ENCODE data around the gene SLC16A8.
A peak's percentile ranks its signal among the peaks of the same experiment; 100 is the strongest.

Gene SLC16A8

DNA sequence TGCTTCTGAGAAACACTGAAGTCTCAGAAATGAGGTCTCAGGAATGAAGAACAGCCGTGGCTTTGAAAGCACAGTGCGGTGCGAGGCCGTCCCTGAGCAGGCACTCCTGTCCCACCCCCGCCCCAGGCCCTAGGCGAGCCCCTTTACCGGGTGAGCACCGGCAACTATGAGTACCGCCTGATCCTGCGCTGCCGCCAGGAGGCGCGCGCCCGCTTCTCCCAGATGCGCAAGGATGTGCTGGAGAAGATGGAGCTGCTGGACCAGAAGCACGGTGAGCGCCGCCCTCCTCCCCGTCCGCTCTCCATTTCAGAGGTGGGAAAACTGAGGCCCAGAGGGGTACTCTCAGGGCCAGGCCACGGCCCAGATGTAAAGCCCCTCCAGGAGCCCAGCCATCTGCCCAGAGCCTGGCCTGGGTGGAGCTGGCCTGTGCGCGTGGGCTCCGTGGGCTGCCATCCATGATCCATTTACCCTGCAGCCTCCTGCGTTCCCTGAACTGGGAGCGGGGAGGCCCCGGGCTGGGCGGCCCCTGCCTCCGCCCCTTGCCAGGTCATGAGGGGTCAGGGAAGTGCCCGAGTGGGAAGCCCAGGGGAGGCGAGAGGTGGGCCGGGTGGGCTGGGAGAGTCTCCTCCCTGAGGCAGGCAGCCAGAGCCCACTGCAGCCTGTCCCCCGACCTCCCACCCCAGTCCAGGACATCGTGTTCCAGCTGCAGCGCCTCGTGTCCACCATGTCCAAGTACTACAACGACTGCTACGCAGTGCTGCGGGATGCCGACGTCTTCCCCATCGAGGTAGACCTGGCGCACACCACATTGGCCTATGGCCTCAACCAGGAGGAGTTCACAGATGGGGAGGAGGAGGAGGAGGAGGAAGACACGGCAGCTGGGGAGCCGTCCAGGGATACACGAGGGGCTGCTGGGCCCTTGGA lies 9.5 kb downstream of the SLC16A8 start:
- DNase-seq (ENCODE audit: insufficient read length, low spot score) (no peak), FAIRE-seq (no peak)

DNA sequence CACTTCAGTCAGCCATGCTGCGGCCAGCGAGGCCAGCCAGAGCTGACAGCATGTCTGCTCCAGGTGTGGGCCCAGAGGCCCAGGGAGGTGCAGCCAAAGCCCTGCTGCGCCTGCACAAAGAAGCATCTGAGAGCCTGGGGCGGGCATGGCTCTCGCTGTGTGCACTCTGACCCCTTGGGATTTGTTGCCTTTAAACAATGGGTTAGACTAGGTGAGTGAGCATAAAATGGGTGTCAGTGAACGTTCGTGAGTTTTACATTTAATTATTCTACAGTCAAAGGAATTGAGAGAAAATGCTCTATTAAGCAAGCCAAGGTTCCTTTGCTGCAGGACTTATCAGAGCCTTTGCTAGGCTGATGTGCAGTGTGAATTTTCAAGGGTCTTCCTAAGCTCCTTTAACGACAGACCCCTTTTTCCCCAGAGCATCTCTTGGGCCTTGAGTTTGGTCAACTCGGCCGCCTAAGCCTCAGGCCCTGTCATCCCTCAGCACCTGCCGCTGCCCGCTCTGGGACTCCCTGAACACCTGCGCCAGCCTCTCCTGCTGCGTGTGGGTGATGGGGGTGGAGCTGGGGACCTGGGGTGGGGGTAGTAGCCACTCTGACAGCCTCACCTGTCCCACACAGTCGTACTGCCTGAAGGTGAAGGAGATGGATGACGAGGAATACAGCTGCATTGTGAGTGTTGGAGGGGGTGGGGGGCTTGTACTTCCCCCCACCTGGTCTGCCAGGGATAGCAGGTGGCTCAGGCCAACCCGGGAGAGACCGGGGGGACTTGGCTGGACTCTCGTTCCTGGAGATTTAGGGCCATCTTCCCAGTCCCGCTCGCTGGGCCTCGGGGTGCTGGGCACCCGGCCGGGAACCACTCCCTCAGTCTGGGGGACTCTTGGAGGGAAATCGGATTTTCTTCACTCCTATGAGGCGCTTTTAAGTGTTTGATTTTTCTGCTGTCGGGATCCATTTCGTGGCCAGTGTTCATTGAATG lies 10.5 kb downstream of the SLC16A8 start:
- DNase-seq (ENCODE audit: insufficient read length, low spot score) = no peak
- FAIRE-seq = no peak

GRCh38 chr22:38072322-38073149 lies 11.4 kb downstream of the SLC16A8 start:
- FAIRE-seq = no peak
- no peak for DNase-seq (ENCODE audit: insufficient read length, low spot score)

GRCh38 chr22:38071421-38072321 lies 12.3 kb downstream of the SLC16A8 start:
- DNase-seq (ENCODE audit: insufficient read length, low spot score) (no peak), FAIRE-seq (no peak)

DNA sequence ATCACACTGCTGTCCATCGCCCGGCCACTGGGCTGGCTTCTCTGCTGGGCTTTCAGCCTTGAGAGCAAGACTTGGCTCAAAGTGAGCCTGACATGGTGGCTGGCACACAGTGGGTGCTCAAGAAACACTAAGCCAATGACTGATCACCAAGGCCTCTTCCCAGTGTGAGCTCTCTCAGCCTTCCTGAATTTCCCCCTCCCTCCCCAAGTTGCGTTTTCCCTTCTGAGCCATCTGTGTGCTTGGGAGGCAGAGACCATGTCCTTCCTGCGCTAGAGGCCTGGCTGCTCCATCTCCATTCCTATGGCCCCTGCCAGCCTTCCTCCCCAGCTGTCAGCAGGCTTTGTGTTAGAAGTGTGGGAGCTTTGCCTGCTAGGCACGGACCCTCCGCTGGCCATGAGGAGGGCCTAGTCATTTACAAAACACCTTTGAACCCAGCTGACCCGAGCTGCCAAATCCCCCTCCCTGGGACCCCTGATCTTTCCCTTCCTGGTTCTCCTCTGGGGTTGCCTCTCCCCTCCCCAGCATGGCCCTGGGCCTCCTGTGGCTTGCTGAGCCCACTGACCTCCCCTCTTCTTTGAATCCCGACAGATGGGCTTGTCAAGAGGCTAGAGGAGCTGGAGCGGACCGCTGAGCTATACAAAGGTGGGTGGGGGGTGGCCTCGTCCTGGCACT lies 13.6 kb downstream of the SLC16A8 start:
- no peak for FAIRE-seq
- no peak for DNase-seq (ENCODE audit: insufficient read length, low spot score)

DNA sequence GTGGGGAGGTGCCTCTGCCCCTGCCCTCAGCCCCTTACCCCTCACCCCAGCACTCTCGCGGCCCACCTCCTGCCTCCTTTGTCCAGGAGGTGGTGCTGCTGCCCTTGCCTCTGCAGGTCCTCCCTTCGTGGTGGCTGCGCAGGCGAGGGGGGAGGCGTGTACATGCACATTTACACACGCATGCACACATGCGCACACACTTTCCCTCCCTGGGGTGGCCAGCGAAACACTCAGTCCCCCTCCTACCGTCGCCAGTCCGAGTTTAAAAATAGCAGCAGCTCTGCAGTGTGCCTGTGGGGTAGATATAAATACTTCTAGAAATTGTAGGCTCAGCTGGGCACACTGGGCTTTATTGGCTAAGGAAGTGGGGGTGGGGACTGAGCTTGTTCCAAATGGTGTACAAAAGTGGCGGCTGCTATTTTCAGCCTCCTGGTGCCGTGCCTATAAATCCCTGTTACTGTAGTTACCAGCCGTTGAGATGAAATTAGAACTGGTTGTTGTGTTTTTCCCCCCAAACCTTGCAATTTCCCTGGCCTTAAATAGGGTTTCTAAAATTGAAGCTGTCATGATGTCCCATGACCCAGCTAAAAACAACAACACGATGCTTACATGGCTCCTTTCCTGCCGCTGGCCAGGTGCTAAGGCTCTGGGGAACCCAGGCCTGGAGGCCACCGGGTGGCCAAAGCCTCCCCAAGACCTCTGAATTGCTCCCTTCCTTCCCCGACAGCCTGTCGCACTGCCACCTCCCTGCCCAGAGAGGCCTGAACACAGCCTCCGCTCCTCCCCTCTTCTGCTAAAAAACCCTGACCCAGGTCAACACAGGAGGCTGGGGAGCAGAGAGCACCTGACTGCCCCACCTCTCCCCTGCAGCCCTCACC lies 14.4 kb downstream of the SLC16A8 start:
- no peak for FAIRE-seq
- no peak for DNase-seq (ENCODE audit: insufficient read length, low spot score)

DNA sequence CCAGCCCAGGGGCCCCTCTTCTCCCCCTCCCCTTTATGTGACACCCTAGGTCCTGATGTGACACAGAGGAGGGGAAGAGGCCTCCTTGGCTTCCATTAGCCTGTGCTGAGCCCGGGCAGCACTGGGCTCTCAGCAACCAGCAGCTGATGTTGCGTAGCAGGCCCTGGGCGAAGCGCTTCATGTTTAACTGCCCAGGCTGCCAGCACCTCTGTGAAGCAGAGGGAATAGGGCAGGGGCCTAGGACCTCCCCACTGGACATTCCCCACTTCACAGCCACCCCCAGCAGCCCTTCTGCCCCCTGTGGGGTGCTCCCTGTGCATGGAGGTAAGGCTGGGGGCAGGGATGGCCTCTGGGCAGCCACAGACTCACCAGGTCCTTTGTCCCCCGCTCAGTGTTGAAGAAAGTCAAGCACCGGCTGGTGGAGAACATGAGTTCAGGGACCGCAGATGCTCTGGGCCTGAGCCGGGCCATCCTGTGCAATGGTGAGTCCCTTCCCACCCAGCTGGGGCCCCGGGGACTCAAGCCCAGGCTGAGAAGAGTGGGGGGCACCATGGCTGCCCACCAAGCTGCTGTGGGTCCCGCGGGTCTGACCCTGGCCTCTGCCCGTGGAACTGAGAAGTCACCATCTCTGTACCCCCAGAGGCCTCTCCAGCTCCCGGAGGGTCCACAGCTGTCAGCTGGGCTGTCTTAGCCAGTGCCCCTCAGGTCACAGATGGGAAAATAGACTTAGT lies 15.2 kb downstream of the SLC16A8 start:
- no peak for FAIRE-seq

DNA sequence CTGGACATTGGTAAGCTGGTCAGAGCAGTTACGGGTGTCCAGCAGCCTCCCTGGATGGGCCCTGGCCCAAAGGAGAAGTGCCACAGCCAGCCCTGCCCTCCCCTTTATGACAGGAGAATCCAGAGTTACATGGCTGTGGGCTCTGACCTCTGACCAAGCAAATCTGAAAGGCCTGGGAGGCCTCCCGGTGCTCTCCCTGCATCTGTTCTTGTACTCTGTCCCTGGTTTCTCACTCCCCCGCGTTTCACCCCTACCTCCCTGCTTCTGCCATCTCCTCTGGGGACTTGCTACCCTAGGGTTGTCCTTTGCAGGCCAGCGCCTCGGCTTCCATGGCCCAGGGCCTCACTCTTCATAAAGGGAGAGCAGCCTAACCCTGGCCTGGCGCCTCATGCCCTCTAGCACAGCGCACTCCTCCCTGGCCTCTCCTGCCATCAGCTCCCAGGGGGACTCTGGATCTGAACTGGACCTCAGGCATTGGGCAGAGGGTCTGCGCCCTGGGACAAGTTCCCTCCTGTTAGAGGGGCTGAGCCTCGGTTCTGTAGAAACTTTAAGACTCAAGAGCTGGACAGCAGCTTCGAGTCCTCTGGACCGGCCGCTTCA lies 16.1 kb downstream of the SLC16A8 start:
- no peak for FAIRE-seq
- DNase-seq (ENCODE audit: insufficient read length, low spot score) = no peak

More for the DNA sequence above, 15.2 kb downstream of the SLC16A8 start:
- DNase-seq (ENCODE audit: insufficient read length, low spot score) = no peak

GRCh38 chr22:38067028-38067415 lies 17.0 kb downstream of the SLC16A8 start:
- DNase-seq (ENCODE audit: insufficient read length, low spot score) (no peak), FAIRE-seq (no peak)

GRCh38 chr22:38066381-38067027 lies 17.5 kb downstream of the SLC16A8 start:
- FAIRE-seq = no peak
- DNase-seq (ENCODE audit: insufficient read length, low spot score) = no peak

- no peak for FAIRE-seq
- no peak for DNase-seq (ENCODE audit: insufficient read length, low spot score)
Observed at GRCh38 chr22:38065539-38065938, 18.4 kb downstream of the SLC16A8 start.

DNA sequence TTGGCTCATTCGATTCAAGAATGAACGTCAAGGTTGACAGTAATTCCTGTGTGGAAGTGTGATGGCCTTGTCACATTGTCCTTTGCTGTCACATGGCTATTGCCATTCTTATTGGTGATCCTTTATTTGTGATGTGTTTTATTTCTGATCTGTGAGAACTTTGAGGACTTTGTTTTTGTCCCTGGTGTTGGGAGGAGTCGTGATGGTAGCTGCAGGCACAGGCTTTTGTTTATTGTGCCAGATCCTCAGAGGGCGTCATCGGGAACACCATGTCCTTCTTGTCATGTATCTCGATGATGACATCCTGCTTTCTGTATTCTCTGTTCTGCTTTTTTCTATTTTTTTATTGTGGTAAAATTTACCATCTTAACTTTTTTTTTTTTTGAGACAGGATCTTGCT lies 21.2 kb downstream of the SLC16A8 start:
- FAIRE-seq (no peak), DNase-seq (ENCODE audit: insufficient read length, low spot score) (no peak)

- FAIRE-seq (peak; percentile 94), DNase-seq (ENCODE audit: insufficient read length, low spot score) (peak; percentile 84)
Observed at GRCh38 chr22:38056969-38057891, 26.8 kb downstream of the SLC16A8 start, which contains the start of gene PICK1. TSS of gene PICK1 (plus strand) at chr22:38057404. CDS start at chr22:38057810, 406 bp downstream.

- FAIRE-seq (peak; percentile 74), DNase-seq (ENCODE audit: insufficient read length, low spot score) (peak; percentile 89)
Observed at GRCh38 chr22:38051900-38052862, 31.8 kb downstream of the SLC16A8 start.
